HepG2 (cell line): ENCODE results near the gene STRIT1. TPM values are rescaled to one million over a fixed set of nuclear protein-coding genes. Genes with fewer than 3 reads are reported as not detected.

Source experiments
- ATAC-seq: fragments of 200-7000 bp; cut with Tn5 transposase; 3 replicates; pipeline ENCODE4 v1.9.1; 2020; ENCODE audit warnings: mild to moderate bottlenecking, moderate library complexity
- BruUV-seq: library from RNA; stranded (reverse); fragments of 400-500 nt; replicated peaks from 2 replicates; lab custom pipeline; 2021; lab: Mats Ljungman, UMichigan
- CTCF ChIA-PET: fragments of 300-600 bp; formaldehyde crosslinking; extraction: SDS; loops from one replicate; lab custom pipeline; 2021; ENCODE audit warnings: low total read pairs, inconsistent platforms, low intra/inter-chr PET ratio; lab: Yijun Ruan, JAX
- POLR2A ChIA-PET: fragments of 350-600 bp; sonication (Branson Sonifier 250); formaldehyde crosslinking; loops from one replicate; lab custom pipeline; 2020; ENCODE audit warnings: antibody characterized with exemption, inconsistent platforms; lab: Yijun Ruan, JAX
- DNase-seq: peaks from one replicate; pipeline ENCODE4 v3.0.0-alpha.2; 2015; ENCODE audit warnings: low spot score
- FAIRE-seq: peaks from 3 replicates; lab custom pipeline; 2011; peaks lifted over from hg19 to GRCh38; lab: Jason Lieb, UNC
- H2AFZ ChIP-seq: one replicate; pipeline ENCODE4 v1.6.1; 2011; ENCODE audit warnings: low read length, inconsistent platforms
- H3K27ac ChIP-seq: fragments of 300-600 bp; 3 replicates; pipeline ENCODE4 v1.8.0; 2011; ENCODE audit warnings: mixed run types, mild to moderate bottlenecking, mixed read lengths, low read length, inconsistent platforms; ENCODE audit not compliant: insufficient read depth; ENCODE audit errors: extremely low read length
- H3K27me3 ChIP-seq, 2 experiments: fragments of 200-600 bp in 1 of 2; 2 replicates in 1 of 2; 3 replicates in 1 of 2; pipeline versions ENCODE4 v1.6.0 to v1.8.0; 2011; ENCODE audit warnings: low read length in 2 of 2, mild to moderate bottlenecking in 2 of 2, moderate library complexity in 2 of 2, inconsistent platforms in 1 of 2; ENCODE audit not compliant: insufficient read depth in 2 of 2, control insufficient read depth in 1 of 2
- H3K36me3 ChIP-seq, 2 experiments: fragments of 200-600 bp in 1 of 2; replicated peaks in 1 of 2; 2 replicates in 1 of 2; 3 replicates in 1 of 2; pipeline versions ENCODE4 v1.5.1 to v1.8.0; 2011; ENCODE audit warnings: low read length in 2 of 2, inconsistent platforms in 1 of 2; ENCODE audit not compliant: insufficient read depth in 2 of 2, control insufficient read depth in 1 of 2
- H3K4me1 ChIP-seq: 2 replicates; pipeline ENCODE4 v1.5.1; 2012; ENCODE audit warnings: low read length, inconsistent platforms; ENCODE audit not compliant: insufficient read depth
- H3K4me2 ChIP-seq: 2 replicates; pipeline ENCODE4 v1.6.0; 2011; ENCODE audit warnings: low read depth, low read length, inconsistent platforms
- H3K4me3 ChIP-seq, 3 experiments: fragments of 200-600 bp in 1 of 3; sonication (generic), shearing (Covaris generic) in 1 of 3; replicated peaks in 1 of 3; 2 replicates each; pipeline ENCODE4 v1.5.1; 2011 to 2016; ENCODE audit warnings: low read length in 3 of 3, inconsistent platforms in 2 of 3, low read depth in 2 of 3, mild to moderate bottlenecking in 2 of 3, control low read depth in 1 of 3, mixed read lengths in 1 of 3; ENCODE audit not compliant: insufficient read depth in 1 of 3
- H3K79me2 ChIP-seq: one replicate; pipeline ENCODE4 v1.6.1; 2011; ENCODE audit warnings: low read length, inconsistent platforms; ENCODE audit not compliant: insufficient read depth
- H3K9ac ChIP-seq: 2 replicates; pipeline ENCODE4 v1.6.0; 2011; ENCODE audit warnings: mild to moderate bottlenecking, low read depth, low read length, inconsistent platforms; ENCODE audit not compliant: insufficient read depth
- H3K9me3 ChIP-seq: 2 replicates; pipeline ENCODE4 v1.5.1; 2012; ENCODE audit warnings: mild to moderate bottlenecking, low read length
- H4K20me1 ChIP-seq: 2 replicates; pipeline ENCODE4 v1.6.0; 2011; ENCODE audit warnings: inconsistent platforms, mild to moderate bottlenecking, low read length, moderate library complexity; ENCODE audit not compliant: insufficient read depth
- CREBL2 ChIP-seq: sonication (generic); formaldehyde crosslinking; IDR thresholded peaks from 2 replicates; pipeline ENCODE4 v1.8.1; 2023; ENCODE audit warnings: missing genetic modification reagents, mild to moderate bottlenecking, borderline replicate concordance
- EHMT2 ChIP-seq: fragments of 200-600 bp; sonication (generic); IDR thresholded peaks from 2 replicates; pipeline ENCODE4 v1.7.0; 2017; ENCODE audit warnings: antibody characterized with exemption, low read depth, low read length, borderline replicate concordance
- GABPB1 ChIP-seq: IDR thresholded peaks from 2 replicates; pipeline ENCODE4 v1.6.1; 2016; ENCODE audit warnings: mild to moderate bottlenecking, missing genetic modification reagents, moderate library complexity, missing compliant biosample characterization
- HNRNPL ChIP-seq: fragments of 200-400 bp; formaldehyde crosslinking; IDR thresholded peaks from 2 replicates; pipeline ENCODE4 v1.6.1; 2017; ENCODE audit warnings: mild to moderate bottlenecking, low read depth, low read length
- IRF2 ChIP-seq: IDR thresholded peaks from 2 replicates; pipeline ENCODE4 v1.6.1; 2018; ENCODE audit warnings: missing genetic modification reagents, missing compliant biosample characterization
- POGZ ChIP-seq: sonication (generic); formaldehyde crosslinking; IDR thresholded peaks from 2 replicates; pipeline ENCODE4 v1.4.0; 2020; ENCODE audit warnings: mild to moderate bottlenecking, missing genetic modification reagents
- SAP130 ChIP-seq: IDR thresholded peaks from 2 replicates; pipeline ENCODE4 v1.6.1; 2016; ENCODE audit warnings: low read depth
- SMARCE1 ChIP-seq: fragments of 450-650 bp; IDR thresholded peaks from 2 replicates; pipeline ENCODE4 v1.6.1; 2017; ENCODE audit warnings: borderline replicate concordance
- ZEB1 ChIP-seq: IDR thresholded peaks from 2 replicates; pipeline ENCODE4 v1.6.1; 2012; ENCODE audit warnings: mild to moderate bottlenecking, low read depth, inconsistent platforms; ENCODE audit not compliant: insufficient replicate concordance
- ZIK1 ChIP-seq: sonication (generic); formaldehyde crosslinking; IDR thresholded peaks from 2 replicates; pipeline ENCODE4 v1.5.0; 2020; ENCODE audit warnings: mild to moderate bottlenecking, low read depth, missing genetic modification reagents, borderline replicate concordance
- ZNF563 ChIP-seq: sonication (generic); formaldehyde crosslinking; IDR thresholded peaks from 2 replicates; pipeline ENCODE4 v1.8.0; 2022; ENCODE audit warnings: mild to moderate bottlenecking, moderate library complexity, missing genetic modification reagents
- ZNF598 ChIP-seq: sonication (generic); formaldehyde crosslinking; IDR thresholded peaks from 2 replicates; pipeline ENCODE4 v1.5.1; 2020; ENCODE audit warnings: mild to moderate bottlenecking, missing genetic modification reagents, borderline replicate concordance
- ZNF703 ChIP-seq: sonication (generic); formaldehyde crosslinking; IDR thresholded peaks from 2 replicates; pipeline ENCODE4 v1.5.1; 2020; ENCODE audit warnings: missing genetic modification reagents, mild to moderate bottlenecking, moderate library complexity, borderline replicate concordance
- ZNF781 ChIP-seq: sonication (generic); formaldehyde crosslinking; IDR thresholded peaks from 2 replicates; pipeline ENCODE4 v1.5.1; 2020; ENCODE audit warnings: borderline replicate concordance, mild to moderate bottlenecking, missing genetic modification reagents; ENCODE audit errors: not compliant biosample characterization
- WGBS: methylation state at CpG from one replicate; pipeline ENCODE4 v1.1.6; 2017; ENCODE audit warnings: low lambda C conversion rate; 5-methylcytosine and 5-hydroxymethylcytosine counted together
- in situ Hi-C: cut with HindIII; loops from 2 replicates; pipeline ENCODE4 v1.10.0; 2017; ENCODE audit warnings: low pct_unique_long_range_greater_than_20kb; ENCODE audit not compliant: extremely low pct_ligation_motif_present
- intact Hi-C: fragments of 100-400 bp; cut with micrococcal nuclease; formaldehyde crosslinking; loops from one replicate; pipeline ENCODE4 v1.10.0; 2022; ENCODE audit not compliant: unreplicated experiment
- polyA plus RNA-seq, 8 experiments: library from polyadenylated mRNA; depleted of rRNA in 3 of 8; stranded (reverse) in 7 of 8; unstranded in 1 of 8; fragments of >200 nt; fragmentation: Illumina TruSeq in 4 of 8; extraction: Trizol in 4 of 8; gene quantifications; 2 replicates each; pipeline versions ENCODE4 v1.2.1 to v1.2.3, GENCODE V29; 2011 to 2016; ENCODE audit warnings: low read depth in 4 of 8, missing spikeins in 1 of 8, mixed read lengths in 1 of 8; ENCODE audit not compliant: insufficient read depth in 1 of 8
- total RNA-seq, 5 experiments: library from RNA; depleted of rRNA; stranded (reverse); fragments of >200 nt; fragmentation: Illumina TruSeq; extraction: Trizol; gene quantifications; 2 replicates each; pipeline ENCODE4 v1.2.3, GENCODE V29; 2016; ENCODE audit warnings: low read depth in 1 of 5
- TF ChIP-seq, protein P1 (sequence below): sonication (generic); formaldehyde crosslinking; IDR thresholded peaks from 2 replicates; pipeline ENCODE4 v1.5.0; 2020; ENCODE audit warnings: missing genetic modification reagents, mild to moderate bottlenecking, borderline replicate concordance
- TF ChIP-seq, protein P2 (sequence below): sonication (generic); formaldehyde crosslinking; IDR thresholded peaks from 2 replicates; pipeline ENCODE4 v1.5.0; 2020; ENCODE audit warnings: mild to moderate bottlenecking, missing genetic modification reagents, borderline replicate concordance

The STRIT1 gene
- total and polyA plus RNA-seq, 2 of the 13 experiments (the other 11 are each of a cell fraction or from before 2014, with no cell fraction given) = not detected

- POLR2A ChIA-PET = no interaction called here
- in situ Hi-C loops = no loop called here
These were observed 45.6 kb upstream of the STRIT1 start for GRCh38 chr3:155339052-155339451.

GRCh38 chr3:155335724-155336354, 42.4 kb upstream of the STRIT1 start:
- no TSS peak for BruUV-seq
- H3K9ac ChIP-seq = no peak overlapping the region
- CTCF ChIA-PET = no interaction called here
- intact Hi-C loops = no loop called here
- TF ChIP-seq SMARCE1 = no peak
- TF ChIP-seq ZNF563 (CRISPR knock-in tag) = no peak
- no peak for TF ChIP-seq POGZ (CRISPR knock-in tag)
- TF ChIP-seq CREBL2 (CRISPR knock-in tag) = no peak
- TF ChIP-seq ZNF703 (CRISPR knock-in tag) = no peak
- no peak for TF ChIP-seq EHMT2
- no peak for TF ChIP-seq SAP130 (CRISPR knock-in tag)
- no peak for TF ChIP-seq IRF2
- no peak for TF ChIP-seq ZIK1
- no peak for TF ChIP-seq ZNF781 (CRISPR knock-in tag)
- TF ChIP-seq, protein P1, sequence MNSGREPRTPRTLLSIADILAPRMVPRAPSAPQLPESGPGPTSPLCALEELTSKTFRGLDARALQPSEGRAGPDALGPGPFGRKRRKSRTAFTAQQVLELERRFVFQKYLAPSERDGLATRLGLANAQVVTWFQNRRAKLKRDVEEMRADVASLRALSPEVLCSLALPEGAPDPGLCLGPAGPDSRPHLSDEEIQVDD (CRISPR knock-in tag) = no peak
- TF ChIP-seq, all 625 proteins: peak for 0
- no peak overlapping the region for H3K4me2 ChIP-seq
- no peak for DNase-seq
- no peaks in the 10 kb centered on the region for H4K20me1 ChIP-seq
- WGBS = 50% methylated on average over 3 of the region's 3 CpGs
- H3K27me3 ChIP-seq = no peaks in the 10 kb centered on the region
- H3K27ac ChIP-seq = no peak overlapping the region
- POLR2A ChIA-PET = no interaction called here
- FAIRE-seq = no peak
- no peak overlapping the region for H3K4me3 ChIP-seq
- H3K4me1 ChIP-seq = no peaks in the 10 kb centered on the region
- no peaks in the 10 kb centered on the region for H3K79me2 ChIP-seq
- no peaks in the 10 kb centered on the region for H3K36me3 ChIP-seq
- H2AFZ ChIP-seq = no peak overlapping the region
- ATAC-seq = no peak
- in situ Hi-C loops = no loop called here
- H3K9me3 ChIP-seq = no peaks in the 10 kb centered on the region

More at GRCh38 chr3:155339052-155339451, 45.6 kb upstream of the STRIT1 start:
- no peaks in the 10 kb centered on the region for H3K27me3 ChIP-seq
- H2AFZ ChIP-seq = no peak overlapping the region
- BruUV-seq = no TSS peak
- no peaks in the 10 kb centered on the region for H4K20me1 ChIP-seq
- no peak overlapping the region for H3K4me2 ChIP-seq
- CTCF ChIA-PET = no interaction called here
- intact Hi-C loops = no loop called here
- no peak overlapping the region for H3K4me3 ChIP-seq
- no peaks in the 10 kb centered on the region for H3K9me3 ChIP-seq
- H3K36me3 ChIP-seq = no peaks in the 10 kb centered on the region
- FAIRE-seq = no peak
- no peak for ATAC-seq
- no peak overlapping the region for H3K27ac ChIP-seq
- no peaks in the 10 kb centered on the region for H3K4me1 ChIP-seq
- TF ChIP-seq HNRNPL (no peak), ZNF598 (no peak), GABPB1 (CRISPR knock-in tag) (no peak), ZEB1 (no peak)
- TF ChIP-seq, protein P2, sequence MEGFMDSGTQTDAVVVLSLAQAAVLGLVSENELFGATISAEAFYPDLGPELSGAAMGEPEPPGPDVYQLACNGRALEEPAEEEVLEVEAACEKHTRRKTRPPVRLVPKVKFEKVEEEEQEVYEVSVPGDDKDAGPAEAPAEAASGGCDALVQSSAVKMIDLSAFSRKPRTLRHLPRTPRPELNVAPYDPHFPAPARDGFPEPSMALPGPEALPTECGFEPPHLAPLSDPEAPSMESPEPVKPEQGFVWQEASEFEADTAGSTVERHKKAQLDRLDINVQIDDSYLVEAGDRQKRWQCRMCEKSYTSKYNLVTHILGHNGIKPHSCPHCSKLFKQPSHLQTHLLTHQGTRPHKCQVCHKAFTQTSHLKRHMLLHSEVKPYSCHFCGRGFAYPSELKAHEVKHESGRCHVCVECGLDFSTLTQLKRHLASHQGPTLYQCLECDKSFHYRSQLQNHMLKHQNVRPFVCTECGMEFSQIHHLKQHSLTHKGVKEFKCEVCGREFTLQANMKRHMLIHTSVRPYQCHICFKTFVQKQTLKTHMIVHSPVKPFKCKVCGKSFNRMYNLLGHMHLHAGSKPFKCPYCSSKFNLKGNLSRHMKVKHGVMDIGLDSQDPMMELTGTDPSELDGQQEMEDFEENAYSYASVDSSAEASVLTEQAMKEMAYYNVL (CRISPR knock-in tag) = no peak
- TF ChIP-seq, all 625 proteins: peak for 0
- H3K9ac ChIP-seq = no peak overlapping the region
- DNase-seq = no peak
- H3K79me2 ChIP-seq = no peaks in the 10 kb centered on the region
